ENCODE data around the gene SYCP1.
"Not testable (repeated sequence)": the region's sequence is repeated elsewhere in the genome, so short reads cannot be mapped to it uniquely, and the experiment has no call there.

Gene SYCP1

DNA sequence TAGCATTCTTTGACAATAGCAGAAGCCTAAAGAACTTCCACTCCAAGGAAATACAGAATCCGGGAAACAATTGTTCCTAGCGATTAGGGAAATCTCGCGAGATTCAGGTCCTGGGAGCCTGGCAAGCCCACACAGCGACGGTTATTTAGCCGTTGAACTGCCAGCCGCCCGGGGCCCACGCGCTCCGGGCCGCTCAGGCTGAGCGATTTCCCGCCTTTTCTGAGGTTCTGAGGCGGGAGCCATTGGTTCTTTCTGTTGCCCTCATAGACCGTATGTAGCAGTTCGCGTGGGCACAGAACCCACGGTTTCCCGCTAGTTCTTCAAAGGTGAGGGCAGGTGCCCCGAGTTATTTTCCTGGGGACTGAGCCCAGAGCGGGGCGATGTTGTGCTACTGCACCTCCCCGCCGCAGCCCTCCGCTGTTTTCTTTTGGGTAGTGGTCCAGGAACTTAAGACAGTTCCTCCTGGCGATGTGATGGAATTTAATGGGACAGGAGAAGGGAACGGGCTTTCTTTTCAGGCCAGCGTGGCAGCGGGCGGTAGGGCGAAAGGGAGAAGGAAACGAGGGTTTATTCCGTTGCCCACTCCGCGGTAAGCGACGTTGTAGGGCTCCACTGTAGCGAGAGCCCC lies at the start of gene SYCP1:
TSS of gene SYCP1 (plus strand) at position 171 of the 628 bp plus-strand sequence. CDS start 602 bp downstream, outside the sequence.
- DNase-seq (ENCODE audit: low read depth): no peak

DNA sequence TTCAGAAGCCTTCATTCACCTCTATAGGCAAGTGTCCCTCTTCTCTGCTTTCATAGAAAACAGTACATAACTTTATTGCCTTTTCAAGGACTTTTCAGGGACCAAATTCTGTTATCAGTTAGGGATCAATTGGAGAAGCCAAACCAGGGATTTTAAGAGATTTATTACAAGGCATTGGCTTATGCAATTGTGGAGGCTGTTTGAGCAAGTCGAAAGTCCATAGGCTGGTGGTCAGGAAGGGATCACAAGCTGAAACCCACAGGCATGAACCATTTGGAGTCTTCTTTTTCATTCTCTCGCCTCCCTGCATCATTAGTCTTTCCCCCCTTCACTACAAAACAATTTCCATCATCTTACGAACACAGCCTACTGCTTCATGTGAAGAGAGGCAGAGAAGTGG lies 34.8 kb upstream of the SYCP1 start:
- DNase-seq (ENCODE audit: low read depth): no peak

DNA sequence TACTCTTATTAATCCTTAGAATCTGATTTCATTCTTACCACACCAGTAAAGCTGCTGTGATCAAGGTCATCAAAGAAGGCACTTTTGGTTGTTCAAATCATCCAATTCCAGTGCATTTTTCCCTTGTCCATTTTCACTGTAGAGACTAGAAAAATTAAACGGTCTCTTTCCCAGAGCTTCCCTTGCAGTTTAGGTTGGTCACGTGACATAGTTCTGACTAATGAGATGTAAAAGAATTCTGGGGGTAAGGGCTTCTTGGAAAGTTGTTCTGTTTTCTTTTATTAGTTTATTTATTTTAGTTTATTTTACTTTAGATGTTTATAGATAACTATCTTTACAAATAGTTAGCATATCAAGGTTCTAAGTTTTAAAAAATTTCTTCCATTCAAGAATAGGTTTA lies 34.3 kb upstream of the SYCP1 start:
- DNase-seq (ENCODE audit: low read depth): no peak

GRCh38 chr1:114821978-114822377 lies 32.7 kb upstream of the SYCP1 start:
- DNase-seq (ENCODE audit: low read depth): no peak

DNA sequence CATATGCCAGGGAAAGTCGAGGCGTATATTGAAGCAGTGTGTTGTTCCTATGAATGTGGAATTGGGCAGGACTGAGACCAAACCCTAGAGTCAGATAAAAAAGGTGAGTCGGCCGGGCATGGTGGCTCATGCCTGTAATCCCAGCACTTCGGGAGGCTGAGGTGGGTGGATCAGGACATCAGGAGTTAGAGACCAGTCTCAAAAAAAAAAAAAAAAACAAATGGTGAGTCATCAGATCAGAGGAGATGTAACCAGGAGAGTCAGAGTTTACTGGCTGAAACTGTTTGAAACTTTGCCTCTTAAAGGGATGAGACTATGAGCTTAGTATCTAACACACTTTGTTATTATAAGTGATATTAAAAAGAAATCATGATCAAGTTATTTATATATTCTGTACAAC lies 26.4 kb upstream of the SYCP1 start:
- no peak for DNase-seq (ENCODE audit: low read depth)

DNA sequence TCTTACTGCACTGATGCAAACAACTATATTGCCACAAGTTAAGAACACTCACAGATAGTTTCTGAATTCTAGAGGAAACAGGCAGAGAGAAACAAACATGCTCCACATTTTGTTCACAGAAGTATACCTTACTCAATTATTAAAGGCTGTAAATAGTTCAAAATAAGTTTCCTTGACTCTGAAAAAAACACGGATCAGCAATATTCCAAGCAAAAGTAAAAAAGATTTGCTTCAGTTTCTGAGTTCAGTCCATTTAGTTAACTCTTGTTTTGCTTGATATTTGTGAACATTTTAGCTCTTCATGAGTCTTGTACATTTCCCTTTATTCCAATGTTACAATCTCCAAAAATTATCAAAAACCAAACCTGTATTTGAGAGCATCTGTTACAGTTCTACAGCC lies 24.6 kb upstream of the SYCP1 start:
- not testable (repeated sequence) for DNase-seq (ENCODE audit: low read depth)

- DNase-seq (ENCODE audit: low read depth): no peak
Measured at GRCh38 chr1:114831276-114831994, 23.2 kb upstream of the SYCP1 start.

DNA sequence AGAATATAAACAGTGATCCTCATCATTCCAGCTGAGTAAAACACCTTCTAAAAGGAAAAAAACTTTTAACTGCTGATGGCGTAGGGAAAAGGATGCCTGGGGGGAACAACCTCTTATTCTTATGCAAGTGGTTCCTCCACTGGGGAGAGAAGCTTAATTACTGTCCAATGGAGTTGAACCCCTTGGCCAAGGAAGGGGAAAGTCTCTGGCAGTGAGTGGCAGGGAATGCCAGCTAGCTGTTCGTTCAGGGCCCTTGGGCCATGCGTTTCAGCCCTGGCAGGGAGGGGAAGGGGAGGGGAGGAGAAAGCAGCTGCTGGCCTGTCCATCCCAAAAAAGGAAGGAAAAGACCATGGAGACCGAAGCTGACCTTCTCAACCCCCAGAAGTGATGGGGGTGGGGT lies 22.6 kb upstream of the SYCP1 start:
- DNase-seq (ENCODE audit: low read depth): no peak

DNA sequence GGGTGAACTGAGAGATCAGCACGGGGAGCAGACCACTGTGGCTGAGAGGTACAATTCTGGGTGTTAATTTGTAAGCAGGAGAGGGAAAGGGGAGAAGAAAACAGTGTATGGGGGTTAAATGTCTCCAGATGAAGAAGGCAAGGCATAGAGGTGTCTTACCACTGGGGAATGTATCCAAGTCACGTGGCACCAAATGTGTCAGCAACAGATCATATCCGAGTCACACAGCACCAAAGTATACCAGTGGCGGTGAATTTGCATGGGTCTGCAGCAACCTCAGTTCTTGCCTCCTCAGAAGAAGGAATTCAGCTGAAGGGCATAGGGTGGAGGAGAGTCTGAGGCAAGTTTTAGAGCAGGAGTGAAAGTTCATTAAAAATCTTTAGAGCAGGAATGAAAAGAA lies 21.2 kb upstream of the SYCP1 start:
- no peak for DNase-seq (ENCODE audit: low read depth)

GRCh38 chr1:114844270-114844669 lies 10.4 kb upstream of the SYCP1 start:
- no peak for DNase-seq (ENCODE audit: low read depth)

GRCh38 chr1:114853584-114853983 lies 1.1 kb upstream of the SYCP1 start:
- no peak for DNase-seq (ENCODE audit: low read depth)

DNA sequence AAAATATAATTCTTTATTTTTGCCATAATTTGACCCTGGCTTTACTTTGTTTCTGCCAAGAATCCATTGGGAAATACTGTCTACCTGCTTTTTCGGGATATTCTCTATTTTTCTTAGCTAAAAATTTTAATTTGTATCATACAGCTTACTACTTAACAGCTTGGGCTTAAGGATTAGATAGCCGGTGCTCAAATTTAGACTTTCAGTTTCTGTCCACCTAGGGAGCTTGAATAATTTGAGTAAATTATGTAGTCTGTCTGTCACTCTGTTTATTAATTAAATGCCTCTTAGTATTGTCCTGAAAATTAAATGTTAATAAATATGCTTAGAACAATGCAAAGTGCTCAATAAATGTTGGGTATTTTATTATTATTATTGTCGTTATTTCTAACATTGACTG lies 6.7 kb downstream of the SYCP1 start:
- no peak for DNase-seq (ENCODE audit: low read depth)

- DNase-seq (ENCODE audit: low read depth): no peak
Measured at GRCh38 chr1:114892194-114892918, 37.7 kb downstream of the SYCP1 start.

GRCh38 chr1:114896795-114897194 lies 42.1 kb downstream of the SYCP1 start:
- DNase-seq (ENCODE audit: low read depth): no peak

GRCh38 chr1:114901814-114902213 lies 47.2 kb downstream of the SYCP1 start:
- no peak for DNase-seq (ENCODE audit: low read depth)

- no peak for DNase-seq (ENCODE audit: low read depth)
Measured at GRCh38 chr1:114902343-114902742, 47.7 kb downstream of the SYCP1 start.

- no peak for DNase-seq (ENCODE audit: low read depth)
Measured at GRCh38 chr1:114903480-114903879, 48.8 kb downstream of the SYCP1 start.

DNA sequence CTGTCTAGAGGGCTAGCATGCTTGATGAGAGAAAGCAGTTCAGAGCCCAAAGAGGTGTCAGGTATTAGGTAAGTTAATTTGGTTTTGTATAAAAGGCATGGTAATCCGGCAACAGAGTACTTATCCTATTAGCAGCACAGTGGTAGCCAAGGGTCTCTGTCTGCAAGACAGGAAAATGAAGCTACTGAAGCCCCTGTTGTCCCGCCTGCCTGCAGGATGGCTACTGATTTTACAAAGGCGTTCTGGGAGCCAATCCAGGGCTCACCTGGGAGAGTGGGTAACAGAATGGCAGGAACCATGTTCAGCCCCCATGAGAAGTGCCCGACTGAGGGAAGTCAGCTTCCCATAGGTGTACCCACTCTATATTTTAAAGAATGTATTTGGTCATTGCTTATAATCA lies 61.1 kb downstream of the SYCP1 start:
- DNase-seq (ENCODE audit: low read depth): not testable (repeated sequence)

DNA sequence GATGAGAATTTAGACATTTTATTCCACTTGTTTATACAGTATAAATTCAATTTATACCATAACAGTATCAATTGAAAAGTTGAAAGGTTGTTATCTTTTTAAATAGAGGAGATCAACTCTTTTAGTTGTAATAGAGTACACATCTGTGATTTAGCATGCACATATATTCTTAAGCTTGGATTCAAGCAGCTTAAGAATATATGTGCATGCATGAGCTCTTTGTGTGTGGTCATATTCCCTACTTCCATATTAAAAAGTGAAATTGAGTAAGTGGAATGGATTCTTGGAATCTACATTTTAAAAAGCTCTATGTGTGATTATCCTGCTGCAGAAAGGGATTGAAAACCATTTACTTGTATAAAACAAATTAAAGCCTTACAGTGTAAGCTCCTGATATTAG lies 71.9 kb downstream of the SYCP1 start:
- DNase-seq (ENCODE audit: low read depth): no peak

DNA sequence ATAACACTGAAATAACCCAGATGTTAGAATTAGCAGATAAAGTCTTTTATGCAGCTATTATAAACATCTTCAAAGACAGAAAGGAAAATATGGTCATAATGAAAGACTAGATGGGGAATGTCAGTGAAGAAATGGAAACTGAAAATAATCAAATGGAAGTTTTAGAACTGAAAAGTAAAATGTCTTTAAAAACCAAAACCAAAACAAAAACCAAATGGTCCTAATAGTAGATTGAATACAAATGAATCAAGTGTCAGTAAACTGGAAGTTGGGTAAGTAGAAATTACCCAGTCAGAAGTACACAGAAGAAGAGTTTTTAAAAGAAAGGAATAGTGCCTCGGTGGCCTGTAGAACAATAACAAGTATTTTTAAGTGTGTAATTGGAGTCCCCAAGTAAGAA lies 72.7 kb downstream of the SYCP1 start:
- DNase-seq (ENCODE audit: low read depth): no peak

GRCh38 chr1:114956570-114956969 lies 101.9 kb downstream of the SYCP1 start:
- DNase-seq (ENCODE audit: low read depth): no peak

DNA sequence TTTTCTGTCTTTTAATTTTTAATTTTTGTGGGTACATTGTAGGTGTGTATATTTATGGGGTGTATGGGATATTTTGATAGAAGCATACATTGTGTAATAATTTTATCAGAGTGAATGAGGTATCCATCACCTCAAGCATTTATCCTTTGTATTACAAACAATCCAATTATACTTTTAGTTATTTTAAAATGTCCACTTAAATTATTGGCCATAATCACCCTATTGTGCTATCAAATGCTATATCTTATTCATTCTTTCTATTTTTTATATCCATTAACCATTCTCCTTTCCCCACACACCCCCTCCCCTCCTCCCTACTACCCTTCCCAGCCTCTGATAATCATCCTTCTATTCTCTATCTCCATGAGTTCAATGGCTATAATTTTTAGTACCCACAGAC lies 104.8 kb downstream of the SYCP1 start:
- DNase-seq (ENCODE audit: low read depth): no peak

GRCh38 chr1:114976891-114977290 lies 122.2 kb downstream of the SYCP1 start:
- no peak for DNase-seq (ENCODE audit: low read depth)
